HEK293 (cell line): ENCODE measurements around the gene TTLL5.

Source experiments
- CTCF ChIA-PET: fragments of 350-600 bp; formaldehyde crosslinking; extraction: SDS; loops from one replicate; lab custom pipeline; 2021; ENCODE audit warnings: antibody characterized with exemption; lab: Yijun Ruan, JAX
- POLR2A ChIA-PET: fragments of 300-600 bp; formaldehyde crosslinking; extraction: SDS; loops from one replicate; lab custom pipeline; 2020; ENCODE audit warnings: antibody characterized with exemption, inconsistent platforms; lab: Yijun Ruan, JAX
- H3K27ac ChIP-seq: fragments of 200-500 bp; sonication (Bioruptor generic); 2 replicates; pipeline ENCODE4 v1.5.1; 2014; ENCODE audit warnings: low read depth, low read length, control low read depth, inconsistent platforms; ENCODE audit errors: extremely low read depth
- H3K36me3 ChIP-seq, 2 experiments: fragments of 200-500 bp in 1 of 2; sonication (Bioruptor generic) in 1 of 2; 1 replicate in 1 of 2; 2 replicates in 1 of 2; pipeline ENCODE4 v1.5.1; 2014 to 2017; ENCODE audit warnings: inconsistent platforms in 2 of 2, low read length in 2 of 2; ENCODE audit not compliant: control insufficient read depth in 2 of 2, insufficient read depth in 1 of 2
- H3K4me1 ChIP-seq: fragments of 200-500 bp; sonication (Bioruptor generic); 2 replicates; pipeline ENCODE4 v1.5.1; 2014; ENCODE audit warnings: mild to moderate bottlenecking, low read length, inconsistent platforms; ENCODE audit not compliant: control insufficient read depth, insufficient read depth
- H3K4me3 ChIP-seq: 2 replicates; pipeline ENCODE4 v1.5.1; 2011; ENCODE audit warnings: low read depth, mild to moderate bottlenecking, control low read depth, low read length, moderate library complexity
- H3K9me3 ChIP-seq: fragments of 200-500 bp; sonication (Bioruptor generic); 2 replicates; pipeline ENCODE4 v1.5.1; 2014; ENCODE audit warnings: low read depth, low read length, inconsistent platforms; ENCODE audit not compliant: control insufficient read depth, insufficient read depth
- GLIS2 ChIP-seq: fragments of 450-650 bp; formaldehyde crosslinking; IDR thresholded peaks from 2 replicates; pipeline ENCODE4 v1.5.1; 2016; ENCODE audit warnings: missing biosample characterization, missing genetic modification characterization
- INSM2 ChIP-seq: fragments of 450-650 bp; formaldehyde crosslinking; IDR thresholded peaks from 2 replicates; pipeline ENCODE4 v1.5.1; 2016; ENCODE audit warnings: missing biosample characterization, missing genetic modification characterization
- SALL2 ChIP-seq: fragments of 450-650 bp; formaldehyde crosslinking; IDR thresholded peaks from 2 replicates; pipeline ENCODE4 v1.5.0; 2017; ENCODE audit warnings: missing biosample characterization, mild to moderate bottlenecking, missing genetic modification characterization, borderline replicate concordance
- ZNF146 ChIP-seq: fragments of 450-650 bp; formaldehyde crosslinking; IDR thresholded peaks from 2 replicates; pipeline ENCODE4 v1.5.1; 2016; ENCODE audit warnings: missing biosample characterization, missing genetic modification characterization
- ZNF148 ChIP-seq: fragments of 450-650 bp; formaldehyde crosslinking; IDR thresholded peaks from 2 replicates; pipeline ENCODE4 v1.5.0; 2017; ENCODE audit warnings: missing biosample characterization, missing genetic modification characterization, borderline replicate concordance
- ZNF211 ChIP-seq: fragments of 450-650 bp; formaldehyde crosslinking; IDR thresholded peaks from 2 replicates; pipeline ENCODE4 v1.5.1; 2016; ENCODE audit warnings: low read depth, missing biosample characterization, missing genetic modification characterization
- ZNF24 ChIP-seq: fragments of 450-650 bp; formaldehyde crosslinking; IDR thresholded peaks from 2 replicates; pipeline ENCODE4 v1.5.1; 2016; ENCODE audit warnings: missing biosample characterization, missing genetic modification characterization
- ZNF266 ChIP-seq: fragments of 450-650 bp; formaldehyde crosslinking; IDR thresholded peaks from 2 replicates; pipeline ENCODE4 v1.5.1; 2016; ENCODE audit warnings: missing biosample characterization, missing genetic modification characterization, low read depth
- ZNF280C ChIP-seq: fragments of 450-650 bp; formaldehyde crosslinking; IDR thresholded peaks from 2 replicates; pipeline ENCODE4 v1.5.1; 2016; ENCODE audit warnings: missing biosample characterization, missing genetic modification characterization
- ZNF335 ChIP-seq: fragments of 450-650 bp; formaldehyde crosslinking; conservative IDR thresholded peaks from 2 replicates; pipeline ENCODE4 v1.5.1; 2016; ENCODE audit warnings: missing biosample characterization, missing genetic modification characterization
- ZNF423 ChIP-seq: fragments of 450-650 bp; formaldehyde crosslinking; IDR thresholded peaks from 2 replicates; pipeline ENCODE4 v1.5.1; 2016; ENCODE audit warnings: missing biosample characterization, missing genetic modification characterization
- ZNF426 ChIP-seq: fragments of 450-650 bp; formaldehyde crosslinking; IDR thresholded peaks from 2 replicates; pipeline ENCODE4 v1.5.1; 2017; ENCODE audit warnings: missing biosample characterization, missing genetic modification characterization, mild to moderate bottlenecking, inconsistent platforms, moderate library complexity
- ZNF449 ChIP-seq: fragments of 450-650 bp; formaldehyde crosslinking; IDR thresholded peaks from 2 replicates; pipeline ENCODE4 v1.5.1; 2017; ENCODE audit warnings: missing biosample characterization, mild to moderate bottlenecking, missing genetic modification characterization, moderate library complexity
- ZNF514 ChIP-seq: fragments of 450-650 bp; formaldehyde crosslinking; IDR thresholded peaks from 2 replicates; pipeline ENCODE4 v1.5.1; 2016; ENCODE audit warnings: missing biosample characterization, missing genetic modification characterization
- ZNF544 ChIP-seq: fragments of 450-650 bp; formaldehyde crosslinking; IDR thresholded peaks from 2 replicates; pipeline ENCODE4 v1.5.0; 2017; ENCODE audit warnings: missing biosample characterization, missing genetic modification characterization
- ZNF580 ChIP-seq: fragments of 450-650 bp; formaldehyde crosslinking; IDR thresholded peaks from 2 replicates; pipeline ENCODE4 v1.5.1; 2016; ENCODE audit warnings: missing biosample characterization, missing genetic modification characterization
- ZNF596 ChIP-seq: fragments of 450-650 bp; IDR thresholded peaks from 2 replicates; pipeline ENCODE4 v1.5.0; 2018; ENCODE audit warnings: missing biosample characterization, mild to moderate bottlenecking, missing genetic modification characterization, moderate library complexity
- ZNF610 ChIP-seq: fragments of 450-650 bp; formaldehyde crosslinking; IDR thresholded peaks from 2 replicates; pipeline ENCODE4 v1.5.1; 2016; ENCODE audit warnings: missing biosample characterization, missing genetic modification characterization, borderline replicate concordance
- ZNF624 ChIP-seq: fragments of 450-650 bp; formaldehyde crosslinking; IDR thresholded peaks from 2 replicates; pipeline ENCODE4 v1.5.1; 2017; ENCODE audit warnings: missing biosample characterization, missing genetic modification characterization
- ZNF664 ChIP-seq: fragments of 450-650 bp; formaldehyde crosslinking; IDR thresholded peaks from 2 replicates; pipeline ENCODE4 v1.5.1; 2016; ENCODE audit warnings: missing biosample characterization, missing genetic modification characterization
- ZNF76 ChIP-seq: fragments of 450-650 bp; formaldehyde crosslinking; IDR thresholded peaks from 2 replicates; pipeline ENCODE4; 2016; ENCODE audit warnings: low read depth, missing biosample characterization, missing genetic modification characterization, borderline replicate concordance
- ZNF843 ChIP-seq: fragments of 450-650 bp; formaldehyde crosslinking; IDR thresholded peaks from 2 replicates; pipeline ENCODE4 v1.5.1; 2016; ENCODE audit warnings: missing biosample characterization, missing genetic modification characterization
- ZSCAN4 ChIP-seq: fragments of 450-650 bp; formaldehyde crosslinking; IDR thresholded peaks from 2 replicates; pipeline ENCODE4 v1.5.1; 2017; ENCODE audit warnings: missing biosample characterization, missing genetic modification characterization

TTLL5 gene

GRCh38 chr14:75649773-75650172, 11.3 kb upstream of the TTLL5 start:
- Histone ChIP-seq H3K27ac (no peak overlapping the region), H3K4me3 (no peak overlapping the region), H3K36me3 (peaks cover 20 to 50% of the 10 kb centered on the region in 2 experiments), H3K4me1 (peaks cover 6% of the 10 kb centered on the region), H3K9me3 (no peaks in the 10 kb centered on the region)
- POLR2A ChIA-PET, result interaction anchor here (1.4 to 2.1 kb wide), 2 partner anchors 11 to 72 kb away, joined by 6 to 10 read pairs; partner anchors contain the start of genes ERG28, FLVCR2 and TTLL5
- CTCF ChIA-PET, result interaction anchor here (0.6 to 13.9 kb wide), 5 partner anchors 9 to 247 kb away, joined by 3 to 266 read pairs (median 3); partner anchors contain the start of gene FLVCR2
- TF ChIP-seq ZNF610 (tag by site-specific recombination), result no peak
- no peak for TF ChIP-seq SALL2 (tag by site-specific recombination)
- TF ChIP-seq ZNF423 (tag by site-specific recombination), result no peak
- TF ChIP-seq INSM2, result no peak
- TF ChIP-seq ZNF514 (tag by site-specific recombination), result no peak
- no peak for TF ChIP-seq ZNF266 (tag by site-specific recombination)
- TF ChIP-seq ZNF76 (tag by site-specific recombination), result no peak
- TF ChIP-seq ZNF146 (tag by site-specific recombination), result no peak
- TF ChIP-seq ZNF24 (tag by site-specific recombination), result no peak
- TF ChIP-seq GLIS2 (tag by site-specific recombination), result no peak
- no peak for TF ChIP-seq ZNF335 (tag by site-specific recombination)
- TF ChIP-seq ZNF664 (tag by site-specific recombination), result no peak
- TF ChIP-seq ZNF280C, result no peak
- no peak for TF ChIP-seq ZNF449 (tag by site-specific recombination)
- no peak for TF ChIP-seq ZNF211 (tag by site-specific recombination)
- no peak for TF ChIP-seq ZNF544 (tag by site-specific recombination)
- no peak for TF ChIP-seq ZNF624 (tag by site-specific recombination)
- no peak for TF ChIP-seq ZNF580 (tag by site-specific recombination)

GRCh38 chr14:75650253-75651058, 10.6 kb upstream of the TTLL5 start:
- H3K9me3 ChIP-seq, result no peaks in the 10 kb centered on the region
- no peak overlapping the region for H3K27ac ChIP-seq
- H3K36me3 ChIP-seq, result peaks cover 21 to 57% of the 10 kb centered on the region in 2 experiments
- H3K4me3 ChIP-seq, result no peak overlapping the region
- POLR2A ChIA-PET, result interaction anchor here (1.2 kb wide), 1 partner anchor 10 kb away, joined by 6 read pairs; the partner anchor contains the start of genes ERG28 and TTLL5
- peaks cover 6% of the 10 kb centered on the region for H3K4me1 ChIP-seq
- CTCF ChIA-PET, result interaction anchor here (0.9 to 13.9 kb wide), 4 partner anchors 10 to 74 kb away, joined by 3 to 266 read pairs (median 4); partner anchors contain the start of genes ERG28 and FLVCR2
- TF ChIP-seq ZNF596 (no peak), ZNF514 (tag by site-specific recombination) (no peak), ZNF426 (tag by site-specific recombination) (no peak), ZNF843 (tag by site-specific recombination) (no peak), ZNF148 (tag by site-specific recombination) (no peak), ZSCAN4 (tag by site-specific recombination) (no peak)
